ENCODE data around the gene COPRS. TPM values are rescaled to one million over a fixed set of nuclear protein-coding genes. Genes with fewer than 3 reads are reported as not detected.
A peak's percentile ranks its signal among the peaks of the same experiment; 100 is the strongest.

COPRS gene
- total and polyA plus RNA-seq, 2 of the 13 experiments (the other 11 are each of a cell fraction or from before 2014, with no cell fraction given) = 22.7 to 93.8 TPM

GRCh38 chr17:31843070-31843745, 15.8 kb downstream of the COPRS start (continued):
- TF ChIP-seq ARID5B (CRISPR knock-in tag; IDR thresholded peaks at IDR 0.05) (0 out of 2 replicates have a peak, but pooled peaks have one; percentile 9), GZF1 (CRISPR knock-in tag; IDR thresholded peaks at IDR 0.05) (0 out of 2 replicates have a peak, but pooled peaks have one; percentile 33), EHMT2 (IDR thresholded peaks at IDR 0.05; ENCODE audit: borderline replicate concordance, low read depth, low read length) (no peak)

- Histone ChIP-seq H3K9ac (ENCODE audit: insufficient read depth, low read depth, low read length) (no peak overlapping the region), H3K9me3 (ENCODE audit: low read length) (no peaks in the 10 kb centered on the region), H3K4me2 (ENCODE audit: low read depth, low read length) (peak overlapping the region; percentile 85), H2AFZ (ENCODE audit: low read length) (peak overlapping the region; percentile 56), H3K36me3 (replicated peaks in 1 of 2; ENCODE audit: control insufficient read depth in 1 of 2, insufficient read depth in 2 of 2, low read length in 2 of 2) (no peaks in the 10 kb centered on the region), H3K27ac (ENCODE audit: extremely low read length, insufficient read depth, low read length) (no peak overlapping the region), H3K4me3 (replicated peaks in 1 of 3; ENCODE audit: insufficient read depth in 1 of 3, low read depth in 2 of 3, low read length in 3 of 3) (peak overlapping the region; percentile 23 to 45 (median 25); a peak in 5 of 6 replicates), H4K20me1 (ENCODE audit: insufficient read depth, low read length) (no peaks in the 10 kb centered on the region), H3K79me2 (ENCODE audit: insufficient read depth, low read length) (no peaks in the 10 kb centered on the region), H3K4me1 (ENCODE audit: insufficient read depth, low read length) (peaks cover 34% of the 10 kb centered on the region), H3K27me3 (ENCODE audit: control insufficient read depth in 1 of 2, insufficient read depth in 2 of 2, low read length in 2 of 2) (no peaks in the 10 kb centered on the region)
- WGBS (ENCODE audit: low lambda C conversion rate) = 3% methylated on average over 21 of the region's 22 CpGs
- ChIA-PET POLR2A (interaction anchor here (1.0 to 2.1 kb wide), 3 partner anchors 59 to 293 kb away, joined by 3 to 5 read pairs (median 3); partner anchors contain the start of gene UTP6), CTCF (ENCODE audit: low intra/inter-chr PET ratio, low total read pairs) (interaction anchor here (0.7 to 2.9 kb wide), 6 partner anchors 284 to 453 kb away, joined by 3 to 34 read pairs (median 4); no protein-coding TSS in a partner anchor)
- intact Hi-C loops (cut with micrococcal nuclease; ENCODE audit: unreplicated experiment) (loop anchor here (1.0 to 5.0 kb wide), 3 partner anchors 39 to 405 kb away; no protein-coding TSS in a partner anchor), in situ Hi-C loops (cut with HindIII; ENCODE audit: extremely low pct_ligation_motif_present, low pct_unique_long_range_greater_than_20kb) (loop anchor here (5.0 to 10.0 kb wide), 3 partner anchors 138 to 408 kb away; no protein-coding TSS in a partner anchor)
- no TSS peak for BruUV-seq (replicated peaks)
- FAIRE-seq (peak; percentile 83), DNase-seq (ENCODE audit: low spot score) (peak; percentile 62), ATAC-seq (peak; percentile 96)
- TF ChIP-seq ZNF296 (CRISPR knock-in tag; conservative IDR thresholded peaks at IDR 0.05) (no peak), TFDP2 (CRISPR knock-in tag; IDR thresholded peaks at IDR 0.05) (0 out of 2 replicates have a peak, but pooled peaks have one; percentile 39), ZNF276 (CRISPR knock-in tag; IDR thresholded peaks at IDR 0.05; ENCODE audit: low read depth) (0 out of 2 replicates have a peak, but pooled peaks have one; percentile 37), NFIB (CRISPR knock-in tag; IDR thresholded peaks at IDR 0.05; ENCODE audit: borderline replicate concordance) (no peak), MEF2D (CRISPR knock-in tag; IDR thresholded peaks at IDR 0.05) (0 out of 2 replicates have a peak, but pooled peaks have one; percentile 17), SNAPC5 (CRISPR knock-in tag; IDR thresholded peaks at IDR 0.05; ENCODE audit: borderline replicate concordance) (no peak), MEIS2 (CRISPR knock-in tag; IDR thresholded peaks at IDR 0.05) (peak; percentile 56; the same call in 1 of the 2 replicates)
These were observed 16.6 kb downstream of the COPRS start for GRCh38 chr17:31842195-31843069.

Measured in HepG2 (cell line).